Motor neuron (in vitro differentiated cells): Measurements from ENCODE around the gene EFNA2. TPM values are rescaled to one million over a fixed set of nuclear protein-coding genes. Genes with fewer than 3 reads are reported as not detected.

Source experiments
- ATAC-seq, 8 experiments: fragments of 200-7000 bp; cut with Tn5 transposase; replicated peaks in 6 of 8; 2 replicates each; pipeline ENCODE4 v1.8.0; 2021; ENCODE audit warnings: mild to moderate bottlenecking in 8 of 8, moderate library complexity in 8 of 8
- H3K27ac ChIP-seq, 2 donors: fragments of 250-450 bp; sonication (Bioruptor Pico); 2 replicates each; pipeline ENCODE4 v1.9.0; 2021; ENCODE audit warnings: antibody characterized with exemption in 2 of 2, mild to moderate bottlenecking in 2 of 2, moderate library complexity in 1 of 2
- H3K4me1 ChIP-seq, 2 donors: fragments of 250-450 bp; sonication (Bioruptor Pico); replicated peaks in 1 of 2; 2 replicates each; pipeline ENCODE4 v1.6.1; 2021; ENCODE audit warnings: antibody characterized with exemption in 2 of 2, mild to moderate bottlenecking in 2 of 2, moderate library complexity in 1 of 2
- H3K4me3 ChIP-seq, 5 donors: fragments of 250-450 bp; sonication (Bioruptor Pico); 2 replicates each; pipeline ENCODE4 v1.9.0; 2021; ENCODE audit warnings: antibody characterized with exemption in 5 of 5, mild to moderate bottlenecking in 5 of 5, moderate library complexity in 4 of 5
- WGBS, 10 experiments: fragments of 450-650 bp; shearing (Covaris generic); methylation state at CpG; one replicate each; pipeline ENCODE4 v1.0.0; 2022; 5-methylcytosine and 5-hydroxymethylcytosine counted together
- in situ Hi-C, 9 experiments: fragments of 400-800 bp; cut with MboI; loops; one replicate each; pipeline ENCODE4 v1.15.0; 2021; ENCODE audit warnings: low sequenced_read_pairs in 9 of 9, low pct_unique_long_range_greater_than_20kb in 2 of 9; ENCODE audit not compliant: unreplicated experiment in 9 of 9
- total RNA-seq, 8 experiments: library from RNA; unstranded; fragments of 300-600 nt; gene quantifications; 2 replicates each; pipeline versions ENCODE4 v1.2.3 to v1.2.4, GENCODE V29; 2022

EFNA2 gene
- total RNA-seq, 8 experiments from 2014 or later = 2.4 to 9.2 (median 4.5) TPM; not detected in 3

DNA sequence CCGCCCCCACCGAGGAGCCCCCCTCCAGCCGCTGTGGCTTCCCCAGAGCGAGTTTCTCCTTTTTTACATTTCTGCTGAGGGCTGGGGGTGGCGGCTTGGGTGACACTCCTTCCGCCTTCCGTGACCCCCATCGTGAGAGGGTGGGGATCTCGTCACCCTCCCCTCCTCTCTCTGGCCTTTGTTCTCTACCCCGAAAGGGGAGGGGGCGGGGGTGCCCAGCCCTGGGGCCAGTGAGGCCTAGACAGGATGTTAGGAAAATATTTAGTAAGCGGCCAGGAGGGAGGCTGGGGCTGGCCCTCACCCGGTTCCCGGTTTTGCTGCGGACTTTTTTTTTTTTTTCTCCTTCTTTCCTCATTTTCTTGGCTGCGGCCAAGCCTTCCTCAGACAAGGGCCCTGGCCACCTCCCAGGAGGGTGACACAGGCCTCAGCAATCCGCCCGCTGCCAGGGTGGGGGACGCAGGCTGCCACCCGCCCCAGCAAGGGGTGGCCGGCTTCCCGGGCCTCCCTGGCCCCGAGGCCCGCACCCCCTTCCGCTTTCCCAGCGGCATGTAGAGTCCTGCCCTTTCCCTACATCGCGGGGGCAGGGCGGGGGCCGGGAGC lies 33.4 kb upstream of the EFNA2 start:
- no CpG with 5 or more reads among the region's 30 CpGs for WGBS, 10 experiments
- Histone ChIP-seq H3K27ac (peak overlapping the region; percentile 98 to 99), H3K4me3 (peak overlapping the region; percentile 56 to 93 (median 65)), H3K4me1 (peaks cover 19 to 20% of the 10 kb centered on the region in 2 donors)
- ATAC-seq = peak in 5 of 8 experiments; percentile 0 to 6 (median 1)
- in situ Hi-C loops = no loop called here

GRCh38 chr19:1252821-1253513 lies 32.7 kb upstream of the EFNA2 start:
- Histone ChIP-seq H3K27ac (peak overlapping the region; percentile 98 to 99), H3K4me1 (peaks cover 20 to 21% of the 10 kb centered on the region in 2 donors), H3K4me3 (peak overlapping the region; percentile 56 to 93 (median 65))
- peak; percentile 3 to 45 (median 36) for ATAC-seq
- in situ Hi-C loops = no loop called here
- WGBS, 10 experiments = no CpG with 5 or more reads among the region's 26 CpGs

DNA sequence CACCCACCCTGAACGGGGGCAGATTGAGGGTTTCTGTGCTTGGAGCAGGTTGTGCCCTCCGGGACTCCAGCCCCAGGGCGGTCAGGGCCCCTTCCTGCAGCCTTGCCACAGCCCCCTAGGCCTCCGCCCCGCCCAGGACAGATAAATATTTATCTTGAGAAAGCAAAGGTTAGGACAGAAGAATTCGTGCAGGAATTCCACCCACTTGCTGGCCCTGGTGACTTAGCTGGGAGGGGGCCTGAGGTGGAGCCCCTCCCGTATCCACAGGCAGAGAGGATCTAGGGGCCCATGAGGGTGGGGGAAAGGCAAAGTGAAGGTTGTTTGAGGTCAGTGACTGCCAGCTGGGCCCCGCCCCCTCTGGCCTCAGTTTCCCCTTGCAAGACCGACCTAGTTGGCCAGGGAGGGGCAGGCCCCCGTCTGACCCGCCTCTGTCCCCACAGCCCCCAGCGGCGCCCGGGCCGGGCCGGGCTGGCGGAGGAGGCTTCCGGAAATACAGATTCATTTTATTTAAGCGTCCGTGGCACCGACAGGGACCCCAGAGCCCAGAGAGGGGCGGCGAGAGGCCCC lies 32.1 kb upstream of the EFNA2 start:
- ATAC-seq = peak in 3 of 8 experiments; percentile 0 to 4 (median 0)
- in situ Hi-C loops = no loop called here
- peaks cover 18 to 20% of the 10 kb centered on the region in 2 donors for H3K4me1 ChIP-seq
- peak overlapping the region in 3 of 5 donors; percentile 59 to 93 (median 65) for H3K4me3 ChIP-seq
- peak overlapping the region; percentile 98 to 99 for H3K27ac ChIP-seq
- WGBS, 10 experiments = 0 to 88% (median 20%) methylated on average over 1 to 6 of the region's 23 CpGs; no CpG with 5 or more reads in 7 of the 10 experiments

DNA sequence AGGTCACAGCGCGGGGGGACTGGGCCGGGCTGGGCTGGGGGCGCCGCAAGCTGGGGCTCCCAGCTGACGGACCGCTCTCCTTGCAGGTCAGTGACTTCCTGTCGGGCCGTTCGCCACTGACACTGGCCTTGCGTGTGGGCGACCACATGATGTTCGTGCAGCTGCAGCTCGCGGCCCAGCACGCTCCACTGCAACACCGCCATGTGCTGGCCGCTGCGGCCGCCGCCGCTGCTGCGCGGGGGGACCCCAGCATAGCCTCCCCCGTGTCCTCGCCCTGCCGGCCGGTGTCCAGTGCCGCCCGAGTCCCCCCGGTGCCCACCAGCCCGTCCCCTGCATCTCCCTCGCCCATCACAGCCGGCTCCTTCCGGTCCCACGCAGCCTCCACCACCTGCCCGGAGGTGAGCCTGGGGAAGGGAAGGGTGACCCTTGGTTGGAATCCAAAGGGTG lies 31.6 kb upstream of the EFNA2 start:
- peaks cover 22 to 24% of the 10 kb centered on the region in 2 donors for H3K4me1 ChIP-seq
- in situ Hi-C loops = no loop called here
- no peak overlapping the region for H3K4me3 ChIP-seq
- no peak for ATAC-seq
- peak overlapping the region in 1 of 2 donors; percentile 98 for H3K27ac ChIP-seq
- WGBS, 10 experiments = 95% methylated on average over 9 of the region's 37 CpGs; no CpG with 5 or more reads in 9 of the 10 experiments

DNA sequence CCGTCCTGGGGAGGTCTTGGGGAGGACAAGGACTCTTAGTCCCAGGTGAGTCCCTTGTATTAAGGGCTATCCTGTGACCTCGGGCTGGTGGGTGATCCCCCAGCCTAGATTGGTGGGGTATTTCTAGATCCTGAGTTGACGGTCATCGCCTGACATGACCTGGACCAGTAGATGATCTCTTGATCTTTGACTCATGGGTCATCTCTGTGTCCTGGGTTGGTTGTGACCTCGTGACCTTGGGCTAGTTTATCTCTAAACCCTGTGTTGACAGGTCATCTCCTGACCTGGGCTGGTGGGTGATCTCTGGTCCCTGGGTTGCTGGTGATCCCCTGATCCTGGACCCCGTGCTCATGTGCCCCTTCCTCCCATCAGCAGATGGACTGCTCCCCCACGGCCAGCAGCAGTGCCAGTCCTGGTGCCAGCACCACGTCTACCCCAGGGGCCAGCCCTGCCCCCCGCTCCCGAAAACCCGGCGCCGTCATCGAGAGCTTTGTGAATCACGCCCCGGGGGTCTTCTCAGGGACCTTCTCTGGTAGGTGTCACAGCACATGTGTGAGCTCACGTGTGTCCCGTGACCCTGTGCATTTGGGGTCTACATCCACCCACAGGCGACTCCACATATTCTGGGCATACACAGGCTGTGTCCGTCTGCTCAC lies 31.0 kb upstream of the EFNA2 start:
- 60 to 100% (median 100%) methylated on average over 1 to 2 of the region's 20 CpGs; no CpG with 5 or more reads in 7 of the 10 experiments for WGBS, 10 experiments

DNA sequence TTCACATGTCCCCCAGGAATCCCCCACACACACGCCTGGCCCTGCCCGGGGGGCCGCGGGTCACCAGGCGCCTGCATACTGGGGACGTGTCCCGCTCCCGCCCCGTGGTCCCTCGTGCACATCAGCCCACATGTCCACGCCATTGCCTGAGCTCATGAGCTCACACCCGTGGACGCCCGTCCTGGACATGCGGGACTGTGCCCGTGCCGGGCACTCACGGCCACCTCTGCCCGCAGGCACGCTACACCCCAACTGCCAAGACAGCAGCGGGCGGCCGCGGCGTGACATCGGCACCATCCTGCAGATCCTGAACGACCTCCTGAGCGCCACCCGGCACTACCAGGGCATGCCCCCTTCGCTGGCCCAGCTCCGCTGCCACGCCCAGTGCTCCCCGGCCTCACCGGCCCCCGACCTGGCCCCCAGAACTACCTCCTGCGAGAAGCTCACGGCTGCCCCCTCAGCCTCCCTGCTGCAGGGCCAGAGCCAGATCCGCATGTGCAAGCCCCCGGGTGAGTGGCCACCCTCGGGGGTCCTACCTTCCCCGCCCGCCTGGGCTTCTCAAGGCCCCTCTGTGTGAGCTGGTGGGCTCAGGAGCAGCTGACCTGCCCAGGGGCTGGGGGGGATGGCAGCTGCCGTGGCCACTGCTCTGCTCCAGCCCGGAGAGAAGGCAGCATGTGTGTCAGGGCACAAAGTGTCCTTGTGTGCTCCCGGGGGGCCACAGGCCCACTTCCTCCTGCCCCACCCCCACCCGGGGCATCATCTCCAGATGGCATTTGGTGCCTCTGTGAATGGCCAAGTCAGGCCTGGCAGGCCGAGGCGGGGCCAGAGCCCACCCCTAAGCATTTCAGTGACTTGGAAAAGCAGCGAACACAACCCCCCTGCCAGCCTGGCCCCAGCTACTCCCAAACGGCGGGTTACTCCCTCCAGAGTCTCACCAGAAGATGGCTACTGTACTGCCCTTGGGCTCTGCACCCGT lies 30.2 kb upstream of the EFNA2 start:
- in situ Hi-C loops = no loop called here
- H3K27ac ChIP-seq = no peak overlapping the region
- 76 to 98% (median 82%) methylated on average over 3 to 17 of the region's 52 CpGs; no CpG with 5 or more reads in 6 of the 10 experiments for WGBS, 10 experiments
- no peak overlapping the region for H3K4me3 ChIP-seq
- peaks cover 32 to 38% of the 10 kb centered on the region in 2 donors for H3K4me1 ChIP-seq
- no peak for ATAC-seq

More for the DNA sequence above, 31.0 kb upstream of the EFNA2 start:
- H3K4me1 ChIP-seq = peaks cover 27 to 30% of the 10 kb centered on the region in 2 donors
- no peak overlapping the region for H3K27ac ChIP-seq
- no peak overlapping the region for H3K4me3 ChIP-seq
- in situ Hi-C loops = no loop called here
- ATAC-seq = no peak

DNA sequence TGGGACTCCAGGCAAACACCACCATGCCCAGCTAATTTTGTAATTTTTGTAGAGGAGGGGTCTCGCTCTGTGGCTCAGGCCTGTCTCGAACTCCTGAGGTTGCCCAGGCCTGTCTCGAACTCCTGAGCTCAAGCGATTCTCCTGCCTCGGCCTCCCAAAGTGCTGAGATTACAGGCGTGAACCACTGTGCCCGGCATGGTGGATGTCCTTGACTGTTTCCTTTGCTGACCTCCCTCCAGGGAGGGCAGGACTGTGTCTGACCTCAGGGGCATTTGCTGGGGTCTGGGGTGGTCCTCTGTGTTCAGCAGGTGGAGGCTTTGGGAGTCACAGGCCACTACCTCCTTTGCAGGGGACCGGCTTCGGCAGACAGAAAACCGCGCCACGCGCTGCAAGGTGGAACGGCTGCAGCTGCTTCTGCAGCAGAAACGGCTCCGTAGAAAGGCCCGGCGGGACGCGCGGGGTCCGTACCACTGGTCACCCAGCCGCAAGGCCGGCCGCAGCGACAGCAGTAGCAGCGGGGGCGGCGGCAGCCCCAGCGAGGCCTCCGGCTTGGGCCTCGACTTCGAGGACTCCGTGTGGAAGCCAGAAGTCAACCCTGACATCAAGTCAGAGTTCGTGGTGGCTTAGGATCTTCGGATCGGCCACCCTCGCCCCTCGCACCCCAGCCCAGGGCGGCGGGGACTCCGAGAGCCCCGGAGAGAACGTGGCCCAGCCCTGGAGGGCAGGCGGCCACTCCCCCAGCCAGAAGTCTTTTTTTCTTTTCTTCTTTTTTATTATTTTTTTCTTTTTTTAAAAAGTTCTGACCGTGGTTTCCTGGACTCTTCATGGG lies 28.8 kb upstream of the EFNA2 start:
- H3K4me1 ChIP-seq = peaks cover 38 to 44% of the 10 kb centered on the region in 2 donors
- H3K4me3 ChIP-seq = no peak overlapping the region
- no peak overlapping the region for H3K27ac ChIP-seq
- WGBS, 10 experiments = 14 to 100% (median 89%) methylated on average over 1 to 21 of the region's 46 CpGs
- ATAC-seq = no peak
- in situ Hi-C loops = no loop called here

- in situ Hi-C loops = no loop called here
- 54 to 90% (median 84%) methylated on average over 2 to 10 of the region's 23 CpGs; no CpG with 5 or more reads in 5 of the 10 experiments for WGBS, 10 experiments
- Histone ChIP-seq H3K4me1 (peaks cover 38 to 49% of the 10 kb centered on the region in 2 donors), H3K4me3 (no peak overlapping the region), H3K27ac (peak overlapping the region in 1 of 2 donors; percentile 22)
- no peak for ATAC-seq
These were observed 28.1 kb upstream of the EFNA2 start for GRCh38 chr19:1257475-1258162.

DNA sequence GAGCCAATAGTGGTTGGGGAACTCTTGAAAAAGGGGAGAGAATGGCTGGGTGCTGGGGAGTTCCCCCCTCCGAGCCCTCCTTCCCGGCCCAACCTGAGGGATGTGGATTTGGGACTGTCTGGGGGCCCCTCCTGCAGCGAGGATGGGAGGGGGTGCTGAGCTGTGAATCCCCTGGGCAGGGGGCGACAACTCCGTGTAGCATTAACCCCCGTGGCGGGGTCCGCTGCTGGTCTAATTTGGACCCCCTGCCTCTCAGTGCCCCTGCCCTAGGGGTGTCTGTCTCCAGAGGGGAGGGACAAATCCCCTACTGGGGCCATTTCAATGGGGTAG lies 27.5 kb upstream of the EFNA2 start:
- Histone ChIP-seq H3K4me3 (no peak overlapping the region), H3K4me1 (peaks cover 36 to 49% of the 10 kb centered on the region in 2 donors), H3K27ac (no peak overlapping the region)
- in situ Hi-C loops = no loop called here
- ATAC-seq = no peak
- 46% methylated on average over 3 of the region's 8 CpGs; no CpG with 5 or more reads in 9 of the 10 experiments for WGBS, 10 experiments

- no peak for ATAC-seq
- Histone ChIP-seq H3K4me3 (no peak overlapping the region), H3K4me1 (peaks cover 31 to 45% of the 10 kb centered on the region in 2 donors), H3K27ac (peak overlapping the region; percentile 46 to 77)
- in situ Hi-C loops = no loop called here
- 4 to 100% (median 50%) methylated on average over 1 to 9 of the region's 15 CpGs for WGBS, 10 experiments
These were observed 26.9 kb upstream of the EFNA2 start for GRCh38 chr19:1258707-1259205.
